Coronary artery (tissue), 2 donors: ENCODE data around the gene UBE2L3.

Source experiments
- DNase-seq: peaks from one replicate; pipeline ENCODE4 v3.0.0-alpha.2; 2017; ENCODE audit warnings: low spot score
- H3K27ac ChIP-seq, 2 donors: fragments of 200-600 bp; sonication (generic); one replicate each; pipeline ENCODE4 v1.5.1; 2016 to 2019
- H3K4me3 ChIP-seq: fragments of 200-600 bp; sonication (generic); 2 replicates; pipeline ENCODE4 v1.5.1; 2016; ENCODE audit warnings: mild to moderate bottlenecking, moderate library complexity
- TF ChIP-seq, protein P1 (sequence below): fragments of 200-600 bp; sonication (generic); IDR thresholded peaks from one replicate; pipeline ENCODE4 v1.5.1; 2019; ENCODE audit warnings: antibody characterized with exemption

The UBE2L3 gene

DNA sequence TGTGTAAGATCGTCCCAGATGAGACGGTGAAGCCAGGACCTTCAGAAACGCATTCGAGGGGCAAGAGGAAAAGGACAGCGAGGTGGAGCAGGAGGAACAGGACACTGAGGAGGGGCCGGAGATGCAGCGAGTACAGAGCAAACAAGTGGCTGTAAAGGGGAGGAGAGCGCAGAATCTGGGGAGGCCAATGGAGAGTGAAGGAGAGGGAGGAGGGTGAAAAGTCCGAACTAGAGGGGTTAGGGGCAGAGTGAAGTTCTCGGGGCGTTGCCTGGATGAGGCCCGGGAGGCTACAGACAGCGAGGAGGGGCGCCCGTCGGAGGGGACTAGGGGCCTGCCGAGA, 89.5 kb downstream of the UBE2L3 start:
- TF ChIP-seq, protein P1, sequence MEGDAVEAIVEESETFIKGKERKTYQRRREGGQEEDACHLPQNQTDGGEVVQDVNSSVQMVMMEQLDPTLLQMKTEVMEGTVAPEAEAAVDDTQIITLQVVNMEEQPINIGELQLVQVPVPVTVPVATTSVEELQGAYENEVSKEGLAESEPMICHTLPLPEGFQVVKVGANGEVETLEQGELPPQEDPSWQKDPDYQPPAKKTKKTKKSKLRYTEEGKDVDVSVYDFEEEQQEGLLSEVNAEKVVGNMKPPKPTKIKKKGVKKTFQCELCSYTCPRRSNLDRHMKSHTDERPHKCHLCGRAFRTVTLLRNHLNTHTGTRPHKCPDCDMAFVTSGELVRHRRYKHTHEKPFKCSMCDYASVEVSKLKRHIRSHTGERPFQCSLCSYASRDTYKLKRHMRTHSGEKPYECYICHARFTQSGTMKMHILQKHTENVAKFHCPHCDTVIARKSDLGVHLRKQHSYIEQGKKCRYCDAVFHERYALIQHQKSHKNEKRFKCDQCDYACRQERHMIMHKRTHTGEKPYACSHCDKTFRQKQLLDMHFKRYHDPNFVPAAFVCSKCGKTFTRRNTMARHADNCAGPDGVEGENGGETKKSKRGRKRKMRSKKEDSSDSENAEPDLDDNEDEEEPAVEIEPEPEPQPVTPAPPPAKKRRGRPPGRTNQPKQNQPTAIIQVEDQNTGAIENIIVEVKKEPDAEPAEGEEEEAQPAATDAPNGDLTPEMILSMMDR = no peak
- no peak for DNase-seq
- Histone ChIP-seq H3K27ac (no peak overlapping the region), H3K4me3 (peak overlapping the region; percentile 80)

DNA sequence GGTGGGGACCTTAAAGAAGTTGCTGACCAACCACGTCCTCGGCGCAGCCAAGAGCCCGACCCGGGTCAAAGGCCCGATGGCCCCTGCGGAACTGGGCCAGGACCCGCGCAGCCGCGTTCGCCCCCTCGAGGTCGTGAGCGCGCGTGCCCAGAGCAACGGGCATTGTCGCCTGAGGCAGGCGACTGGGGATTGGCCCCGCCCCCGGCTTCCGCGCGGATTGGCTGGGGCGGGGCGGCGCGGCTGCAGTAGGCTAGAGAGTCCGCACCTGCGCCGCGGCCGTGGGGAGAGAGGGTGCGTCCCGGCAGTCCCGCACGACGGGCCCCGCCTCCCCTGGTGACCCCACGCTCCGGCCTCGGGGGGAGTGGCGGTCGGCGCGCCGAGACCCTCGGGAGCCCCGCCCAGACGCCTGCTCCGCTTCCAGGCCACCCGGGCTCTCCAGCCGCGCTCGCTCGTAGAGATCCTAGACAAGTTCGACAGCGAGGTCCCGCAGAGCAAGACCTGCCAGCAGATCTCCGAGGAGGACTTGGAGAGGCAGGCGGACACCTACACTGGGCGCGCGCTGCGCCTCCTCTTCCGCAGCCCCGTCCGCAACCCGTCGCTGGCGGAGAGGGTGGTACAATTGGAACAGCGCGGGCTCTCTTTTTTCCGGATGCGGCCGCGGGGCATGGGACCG, 90.0 kb downstream of the UBE2L3 start:
- TF ChIP-seq, protein P1 = no peak
- H3K27ac ChIP-seq = no peak overlapping the region

GRCh38 chr22:21659864-21660525, 92.5 kb downstream of the UBE2L3 start:
- no peak overlapping the region for H3K27ac ChIP-seq
- H3K4me3 ChIP-seq = no peak overlapping the region
- no peak for DNase-seq
- TF ChIP-seq, protein P1 = no peak

More for the DNA sequence above, 90.0 kb downstream of the UBE2L3 start:
- no peak for DNase-seq
- peak overlapping the region; percentile 80 for H3K4me3 ChIP-seq

- TF ChIP-seq, protein P1 = no peak
- H3K4me3 ChIP-seq = no peak overlapping the region
- no peak overlapping the region for H3K27ac ChIP-seq
- DNase-seq = no peak
Measured at GRCh38 chr22:21660904-21661303, 93.4 kb downstream of the UBE2L3 start.

DNA sequence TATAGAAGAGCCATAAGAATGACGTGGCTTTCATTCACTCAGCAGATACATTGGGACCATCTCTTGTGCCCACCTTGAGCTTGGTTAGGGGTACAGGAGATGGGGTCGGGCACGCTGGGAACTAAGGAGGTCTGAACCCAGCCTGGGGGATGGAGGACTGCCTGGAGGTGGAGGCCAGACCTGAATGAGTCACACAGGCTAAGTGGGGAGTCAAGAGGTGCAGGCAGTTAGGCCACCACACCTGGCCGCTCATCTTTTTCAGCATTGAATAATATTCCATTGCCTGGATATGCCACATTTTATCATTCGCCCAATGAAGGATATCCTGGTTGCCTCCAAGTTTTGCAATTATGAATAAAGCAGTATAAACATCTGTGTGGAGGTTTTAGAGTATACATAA, 94.5 kb downstream of the UBE2L3 start:
- H3K4me3 ChIP-seq = no peak overlapping the region
- no peak overlapping the region for H3K27ac ChIP-seq
- TF ChIP-seq, protein P1 = no peak
- no peak for DNase-seq

- Histone ChIP-seq H3K27ac (no peak overlapping the region), H3K4me3 (no peak overlapping the region)
- TF ChIP-seq, protein P1 = no peak
- no peak for DNase-seq
Measured at GRCh38 chr22:21663738-21664137, 96.2 kb downstream of the UBE2L3 start.
